Measurements from ENCODE around the gene ZNF280D. TPM values are rescaled to one million over a fixed set of nuclear protein-coding genes. Genes with fewer than 3 reads are reported as not detected.

Gene ZNF280D
- total RNA-seq, 1 donor from 2014 or later = 12.5 TPM

DNA sequence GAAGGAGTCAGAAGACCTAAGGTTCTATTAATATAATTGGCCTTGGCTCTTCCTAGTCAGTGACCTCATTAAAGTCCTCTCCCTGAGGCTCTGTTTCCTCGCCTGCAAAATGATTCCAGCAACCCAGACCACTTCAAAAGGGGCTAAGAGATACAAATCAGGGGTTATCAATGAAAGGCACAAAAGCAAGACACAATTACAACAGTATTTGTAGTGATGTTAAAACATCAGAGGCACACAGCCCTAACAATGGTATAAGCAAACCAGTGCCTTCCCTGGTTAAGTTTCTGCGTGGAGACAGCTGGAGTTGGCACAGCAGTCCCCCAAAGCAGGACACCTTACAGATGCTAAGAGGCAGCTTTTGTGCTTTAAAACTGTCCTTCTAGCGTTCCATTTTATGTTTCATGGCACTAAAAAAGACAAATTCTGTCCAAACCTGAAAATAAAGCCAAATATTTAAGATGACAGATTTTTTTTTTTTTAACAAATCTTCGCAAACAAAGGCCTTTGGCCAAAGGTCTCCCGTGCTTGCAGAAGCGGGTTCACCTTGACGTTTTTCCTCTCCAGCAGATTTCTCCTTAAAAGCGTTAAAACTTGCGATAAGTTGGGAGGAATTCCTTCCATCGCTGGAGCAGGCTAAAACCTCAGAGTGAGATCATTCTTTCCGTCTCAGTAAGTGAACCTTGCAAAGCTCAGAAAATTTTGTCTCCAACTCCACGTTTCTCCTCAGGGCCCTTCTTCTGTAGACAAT, 999 bp downstream of the ZNF280D start:
- no peaks in the 10 kb centered on the region for H3K9me3 Mint-ChIP-seq (ENCODE audit: low read depth)
- no peaks in the 10 kb centered on the region for H3K27me3 Mint-ChIP-seq (ENCODE audit: low read depth)
- H3K4me3 Mint-ChIP-seq (ENCODE audit: unreplicated experiment) = peak overlapping the region; percentile 78
- H3K36me3 Mint-ChIP-seq (ENCODE audit: low read depth) = peaks cover 2% of the 10 kb centered on the region
- peaks cover 25% of the 10 kb centered on the region for H3K4me1 Mint-ChIP-seq (ENCODE audit: low read depth)
- no peak for DNase-seq (ENCODE audit: low spot score)
- TF ChIP-seq, protein P1, sequence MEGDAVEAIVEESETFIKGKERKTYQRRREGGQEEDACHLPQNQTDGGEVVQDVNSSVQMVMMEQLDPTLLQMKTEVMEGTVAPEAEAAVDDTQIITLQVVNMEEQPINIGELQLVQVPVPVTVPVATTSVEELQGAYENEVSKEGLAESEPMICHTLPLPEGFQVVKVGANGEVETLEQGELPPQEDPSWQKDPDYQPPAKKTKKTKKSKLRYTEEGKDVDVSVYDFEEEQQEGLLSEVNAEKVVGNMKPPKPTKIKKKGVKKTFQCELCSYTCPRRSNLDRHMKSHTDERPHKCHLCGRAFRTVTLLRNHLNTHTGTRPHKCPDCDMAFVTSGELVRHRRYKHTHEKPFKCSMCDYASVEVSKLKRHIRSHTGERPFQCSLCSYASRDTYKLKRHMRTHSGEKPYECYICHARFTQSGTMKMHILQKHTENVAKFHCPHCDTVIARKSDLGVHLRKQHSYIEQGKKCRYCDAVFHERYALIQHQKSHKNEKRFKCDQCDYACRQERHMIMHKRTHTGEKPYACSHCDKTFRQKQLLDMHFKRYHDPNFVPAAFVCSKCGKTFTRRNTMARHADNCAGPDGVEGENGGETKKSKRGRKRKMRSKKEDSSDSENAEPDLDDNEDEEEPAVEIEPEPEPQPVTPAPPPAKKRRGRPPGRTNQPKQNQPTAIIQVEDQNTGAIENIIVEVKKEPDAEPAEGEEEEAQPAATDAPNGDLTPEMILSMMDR (IDR thresholded peaks at IDR 0.05) = no peak
- peak overlapping the region; percentile 97 for H3K27ac Mint-ChIP-seq (ENCODE audit: unreplicated experiment)

DNA sequence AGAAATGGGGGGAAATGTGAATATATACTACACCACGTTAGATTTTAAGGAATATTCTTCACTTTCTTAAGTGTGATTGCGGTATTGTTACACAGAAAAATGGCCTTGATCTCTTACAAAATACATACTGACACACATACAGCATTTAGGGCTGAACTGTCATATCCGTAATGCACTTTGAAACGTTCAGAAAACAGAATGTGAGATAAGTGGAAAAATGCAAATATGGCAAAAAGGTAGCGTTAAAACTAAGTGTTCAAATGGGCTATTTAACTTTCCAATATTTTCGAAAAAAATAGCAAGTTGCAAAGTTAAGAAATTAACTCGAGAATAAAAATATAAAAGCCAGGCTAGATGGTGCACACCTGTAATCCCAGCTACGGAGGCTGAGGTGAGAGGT, 1.8 kb downstream of the ZNF280D start:
- no peaks in the 10 kb centered on the region for H3K9me3 Mint-ChIP-seq (ENCODE audit: low read depth)
- no peak for DNase-seq (ENCODE audit: low spot score)
- no peak overlapping the region for H3K4me3 Mint-ChIP-seq (ENCODE audit: unreplicated experiment)
- no peaks in the 10 kb centered on the region for H3K27me3 Mint-ChIP-seq (ENCODE audit: low read depth)
- TF ChIP-seq, protein P1 (IDR thresholded peaks at IDR 0.05) = no peak
- peaks cover 4% of the 10 kb centered on the region for H3K36me3 Mint-ChIP-seq (ENCODE audit: low read depth)
- H3K27ac Mint-ChIP-seq (ENCODE audit: unreplicated experiment) = peak overlapping the region; percentile 97
- H3K4me1 Mint-ChIP-seq (ENCODE audit: low read depth) = peaks cover 25% of the 10 kb centered on the region

DNA sequence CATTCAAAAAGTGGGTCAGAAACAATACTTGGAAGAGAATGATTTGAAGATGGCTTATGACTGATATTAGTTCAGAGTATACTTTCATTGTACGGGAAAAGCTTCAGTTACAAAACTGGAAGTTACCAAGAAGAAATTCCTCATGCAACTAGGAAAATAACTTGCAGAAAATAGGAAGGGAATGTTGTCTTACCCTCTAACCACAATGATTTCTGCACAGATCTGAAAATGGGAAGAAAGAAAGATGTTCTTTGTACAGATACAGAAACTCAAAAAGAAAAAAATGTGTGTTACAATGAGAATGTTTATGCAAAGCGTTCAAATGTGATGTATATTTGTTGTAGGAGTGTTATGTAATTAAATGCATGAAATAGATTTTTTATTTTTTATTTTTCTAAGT, 3.7 kb downstream of the ZNF280D start:
- peaks cover 4% of the 10 kb centered on the region for H3K36me3 Mint-ChIP-seq (ENCODE audit: low read depth)
- TF ChIP-seq, protein P1 (IDR thresholded peaks at IDR 0.05) = no peak
- H3K4me3 Mint-ChIP-seq (ENCODE audit: unreplicated experiment) = no peak overlapping the region
- no peak for DNase-seq (ENCODE audit: low spot score)
- H3K27ac Mint-ChIP-seq (ENCODE audit: unreplicated experiment) = no peak overlapping the region
- no peaks in the 10 kb centered on the region for H3K9me3 Mint-ChIP-seq (ENCODE audit: low read depth)
- peaks cover 28% of the 10 kb centered on the region for H3K4me1 Mint-ChIP-seq (ENCODE audit: low read depth)
- H3K27me3 Mint-ChIP-seq (ENCODE audit: low read depth) = no peaks in the 10 kb centered on the region

DNA sequence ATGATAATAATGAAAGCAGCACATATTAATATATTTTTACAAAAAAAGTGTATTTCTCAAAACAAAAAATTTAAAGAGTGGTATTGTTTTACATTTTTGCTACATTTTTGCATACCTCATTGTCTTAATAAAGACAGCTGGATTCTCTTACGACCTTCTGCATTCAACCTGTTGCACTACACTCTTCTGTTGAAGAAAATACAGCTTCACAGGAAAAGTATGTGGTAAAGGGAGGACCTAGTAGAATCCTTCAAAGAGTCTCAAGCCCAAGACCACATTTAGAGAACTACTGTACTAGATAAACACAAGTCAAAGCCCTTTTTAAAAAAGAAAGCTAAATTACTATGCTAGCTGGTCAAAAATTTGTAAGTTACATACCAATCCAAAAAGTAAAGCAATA, 7.9 kb downstream of the ZNF280D start:
- TF ChIP-seq, protein P1 (IDR thresholded peaks at IDR 0.05) = no peak
- peaks cover 4% of the 10 kb centered on the region for H3K36me3 Mint-ChIP-seq (ENCODE audit: low read depth)
- DNase-seq (ENCODE audit: low spot score) = no peak
- H3K27me3 Mint-ChIP-seq (ENCODE audit: low read depth) = no peaks in the 10 kb centered on the region
- no peak overlapping the region for H3K27ac Mint-ChIP-seq (ENCODE audit: unreplicated experiment)
- H3K9me3 Mint-ChIP-seq (ENCODE audit: low read depth) = no peaks in the 10 kb centered on the region
- H3K4me3 Mint-ChIP-seq (ENCODE audit: unreplicated experiment) = no peak overlapping the region
- peaks cover 12% of the 10 kb centered on the region for H3K4me1 Mint-ChIP-seq (ENCODE audit: low read depth)

DNA sequence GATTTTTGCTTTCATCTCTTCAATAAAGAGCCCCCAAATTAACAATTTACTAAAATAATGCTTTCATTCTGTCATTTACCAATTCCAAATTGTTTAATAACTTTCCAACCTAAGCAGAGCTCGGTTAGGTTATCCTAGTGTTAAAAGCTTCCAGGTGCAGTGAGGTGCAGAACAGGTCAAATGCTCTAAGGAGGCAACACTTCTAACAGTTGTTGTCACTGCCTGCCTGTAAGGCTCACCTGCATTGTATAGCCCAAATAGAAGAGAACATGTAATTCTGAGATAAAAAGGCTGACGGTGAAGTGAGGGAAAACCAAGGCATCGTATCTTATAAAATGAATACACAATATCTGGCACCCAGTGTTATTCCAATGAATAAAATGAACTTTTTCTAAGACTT, 9.1 kb downstream of the ZNF280D start:
- no peak for DNase-seq (ENCODE audit: low spot score)
- no peak overlapping the region for H3K4me3 Mint-ChIP-seq (ENCODE audit: unreplicated experiment)
- no peak overlapping the region for H3K27ac Mint-ChIP-seq (ENCODE audit: unreplicated experiment)
- peaks cover 4% of the 10 kb centered on the region for H3K36me3 Mint-ChIP-seq (ENCODE audit: low read depth)
- TF ChIP-seq, protein P1 (IDR thresholded peaks at IDR 0.05) = no peak
- no peaks in the 10 kb centered on the region for H3K9me3 Mint-ChIP-seq (ENCODE audit: low read depth)
- H3K27me3 Mint-ChIP-seq (ENCODE audit: low read depth) = no peaks in the 10 kb centered on the region
- peaks cover 8% of the 10 kb centered on the region for H3K4me1 Mint-ChIP-seq (ENCODE audit: low read depth)

Measured in chondrocyte (in vitro differentiated cells).